Measurements from ENCODE around the gene PPM1L.
"Not testable (repeated sequence)": the region's sequence is repeated elsewhere in the genome, so short reads cannot be mapped to it uniquely, and the experiment has no call there.

Gene PPM1L

GRCh38 chr3:160992712-160993111 is 236.7 kb downstream of the PPM1L start:
- DNase-seq: no peak

GRCh38 chr3:160996811-160997210 is 240.8 kb downstream of the PPM1L start:
- no peak for DNase-seq

GRCh38 chr3:160998581-160998980 is 242.6 kb downstream of the PPM1L start:
- DNase-seq: no peak

DNA sequence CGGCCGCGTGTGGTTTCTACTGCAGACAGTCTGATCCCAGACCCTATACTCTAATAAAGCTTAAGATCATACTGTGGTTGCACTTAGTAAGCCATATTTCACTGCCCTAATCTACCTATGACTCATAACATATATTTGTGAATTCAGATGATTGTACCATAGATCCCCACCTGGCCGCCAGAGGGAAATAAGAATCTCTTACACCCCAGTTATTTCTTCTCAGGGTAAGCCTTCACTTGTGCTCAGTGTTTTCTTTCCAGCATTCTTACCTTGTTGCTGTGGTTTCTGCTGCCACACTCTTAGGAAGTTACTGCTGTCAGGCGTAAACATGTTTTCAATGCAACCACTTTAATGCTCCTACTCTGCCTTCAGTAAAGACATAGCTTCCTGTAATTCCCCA is 243.2 kb downstream of the PPM1L start:
- no peak for DNase-seq

GRCh38 chr3:161008086-161008485 is 252.1 kb downstream of the PPM1L start:
- no peak for DNase-seq

GRCh38 chr3:161010151-161010550 is 254.1 kb downstream of the PPM1L start:
- not testable (repeated sequence) for DNase-seq

DNA sequence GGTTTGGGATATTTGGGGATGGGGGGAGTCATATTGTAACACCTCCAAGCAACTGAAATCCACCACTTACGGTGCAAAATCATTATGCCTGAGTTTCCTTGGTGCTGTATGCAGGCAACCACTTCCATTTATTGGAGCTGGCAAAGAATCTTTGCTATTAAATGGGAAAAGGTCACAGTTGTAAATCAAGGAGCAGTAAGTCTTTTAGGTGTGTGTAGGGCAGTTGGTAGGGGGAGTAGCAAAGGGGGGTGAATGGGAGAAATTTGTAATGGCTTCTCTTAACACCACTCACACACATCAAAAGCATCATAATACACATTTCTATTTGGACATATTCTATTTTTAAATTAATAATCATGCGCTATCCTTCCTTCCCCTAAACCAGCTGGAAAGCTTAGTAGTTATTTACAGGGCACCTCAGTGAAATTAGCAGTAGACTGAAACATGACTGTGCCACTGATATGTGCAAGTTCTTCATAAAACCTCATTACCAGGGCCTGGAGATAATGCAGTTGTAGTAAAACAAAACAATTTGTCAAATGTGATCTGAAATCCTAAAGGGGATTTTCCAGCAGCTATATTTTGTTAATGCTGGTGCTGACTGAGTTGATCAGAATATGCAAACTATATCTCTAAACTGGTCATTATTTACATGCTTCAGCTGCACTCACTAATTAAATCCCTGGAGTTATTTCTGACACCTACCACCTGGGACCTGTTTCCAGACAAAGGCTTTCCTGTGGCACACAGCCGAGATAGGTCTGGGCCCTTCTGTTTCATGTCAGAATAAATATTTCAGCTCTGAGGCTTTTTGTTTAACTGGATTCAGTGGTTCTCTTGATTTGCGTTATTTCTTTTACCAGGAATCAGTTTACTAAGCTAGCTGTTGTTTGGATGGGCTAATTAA is 259.1 kb downstream of the PPM1L start:
- no peak for DNase-seq

DNA sequence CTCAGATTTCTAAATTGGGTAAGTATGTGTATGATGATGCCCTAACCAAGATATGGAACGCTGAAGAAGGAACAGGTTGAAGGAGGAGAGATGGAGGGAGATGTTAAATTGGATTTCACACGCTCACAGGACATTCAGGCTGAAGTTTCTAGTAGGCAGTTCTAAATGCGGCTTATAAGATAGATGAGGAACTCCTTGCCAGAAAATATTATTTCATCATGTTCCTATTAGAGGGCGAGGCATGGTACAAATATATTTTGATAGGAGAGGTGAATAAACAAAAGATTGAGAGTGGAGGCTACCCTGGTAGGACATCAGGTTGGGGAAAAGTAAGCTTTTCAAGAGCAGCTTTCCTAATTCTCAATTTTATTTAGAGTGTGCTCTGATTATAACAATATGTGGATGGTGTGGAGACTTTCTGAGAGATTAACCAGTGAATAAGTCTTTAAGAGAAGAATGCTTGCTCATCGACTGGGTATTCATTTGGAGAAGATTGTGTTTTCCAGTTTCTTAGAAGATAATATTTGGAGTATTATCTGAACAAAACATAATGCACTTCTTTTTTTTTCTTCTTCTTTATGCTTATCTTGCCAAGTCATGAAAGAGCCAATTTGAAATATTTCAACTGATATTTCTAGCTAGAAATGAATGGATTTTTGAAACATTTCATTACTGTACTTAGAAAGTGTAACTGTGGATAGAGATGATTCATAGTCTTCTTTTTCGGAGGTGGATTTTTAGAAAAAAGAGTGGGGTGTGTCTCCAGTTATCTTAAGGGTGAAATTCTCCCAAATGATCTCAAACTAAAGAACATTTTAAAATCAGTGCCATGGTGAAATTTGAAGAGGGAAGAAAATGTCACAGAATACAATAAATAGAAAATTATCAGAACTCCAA is 260.6 kb downstream of the PPM1L start:
- no peak for DNase-seq

- no peak for DNase-seq
Measured at GRCh38 chr3:161017971-161018370, 261.9 kb downstream of the PPM1L start.

- DNase-seq: no peak
Measured at GRCh38 chr3:161020256-161020655, 264.2 kb downstream of the PPM1L start.

GRCh38 chr3:161025911-161026310 is 269.9 kb downstream of the PPM1L start:
- no peak for DNase-seq

DNA sequence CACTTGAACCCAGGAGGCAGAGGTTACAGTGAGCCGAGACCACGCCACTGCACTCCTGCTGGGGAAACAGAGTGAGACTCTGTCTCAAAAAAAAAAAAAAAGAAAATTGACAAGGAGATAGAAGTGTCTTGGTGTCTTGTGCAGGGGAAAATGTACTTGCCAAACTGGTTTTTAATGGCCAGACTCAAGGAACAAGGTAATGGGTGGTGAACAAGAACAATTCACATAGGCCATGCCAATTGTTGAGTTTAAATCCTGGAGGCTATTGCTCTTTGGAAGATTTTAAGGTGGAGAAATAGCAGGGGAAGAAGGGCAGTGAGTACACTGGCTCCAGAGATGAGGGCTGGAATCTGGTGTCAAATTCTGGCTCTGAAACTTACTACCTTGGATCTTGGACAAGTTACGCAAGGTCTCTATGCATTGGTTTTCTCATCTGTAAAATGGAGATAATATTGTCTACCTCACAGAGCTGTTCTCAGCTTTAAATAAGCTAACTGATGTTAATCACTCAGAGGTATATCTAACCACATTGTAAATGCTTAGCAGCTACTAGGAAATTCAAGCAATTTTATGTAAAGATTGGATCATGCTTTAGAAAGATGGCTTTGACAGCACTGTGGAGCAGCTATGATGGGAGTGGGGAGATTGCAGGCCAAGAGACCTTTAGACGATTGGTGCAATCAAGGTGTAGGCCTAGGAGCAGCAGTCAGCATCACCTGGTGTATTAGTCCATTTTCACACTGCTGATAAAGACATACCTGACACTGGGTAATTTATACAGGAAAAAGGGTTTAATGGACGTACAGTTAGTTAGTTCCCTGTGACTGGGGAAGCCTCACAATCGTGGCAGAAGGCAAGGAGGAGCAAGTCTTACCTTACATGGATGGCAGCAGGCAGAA is 270.8 kb downstream of the PPM1L start:
- no peak for DNase-seq

DNA sequence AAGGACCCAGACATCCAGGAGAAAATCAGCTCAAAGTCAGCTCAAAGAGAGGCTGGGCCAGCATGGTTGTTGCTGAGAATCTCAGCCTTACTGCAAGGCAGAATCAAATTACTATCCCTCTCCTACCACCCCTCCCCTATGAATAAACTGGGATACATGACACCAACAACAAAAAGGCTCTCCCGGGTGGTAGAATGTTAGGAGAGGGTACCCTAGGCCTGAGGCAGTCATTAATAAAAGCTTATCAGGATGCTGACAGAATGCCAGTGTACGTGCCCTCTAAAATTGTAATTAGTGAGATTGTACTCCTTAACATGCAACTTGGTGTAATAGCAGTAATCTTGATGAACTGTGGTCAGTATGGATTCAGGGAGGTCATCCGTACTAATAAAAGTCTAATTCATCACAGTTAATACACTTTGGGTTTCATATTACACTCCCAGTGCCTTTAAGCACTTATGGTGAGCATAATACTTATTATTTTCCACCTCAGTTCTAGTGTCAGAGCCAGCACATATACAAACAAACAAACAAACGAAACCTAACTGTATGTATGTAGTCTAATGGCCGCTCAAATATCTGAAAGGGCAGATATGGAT is 272.6 kb downstream of the PPM1L start:
- DNase-seq: no peak

DNA sequence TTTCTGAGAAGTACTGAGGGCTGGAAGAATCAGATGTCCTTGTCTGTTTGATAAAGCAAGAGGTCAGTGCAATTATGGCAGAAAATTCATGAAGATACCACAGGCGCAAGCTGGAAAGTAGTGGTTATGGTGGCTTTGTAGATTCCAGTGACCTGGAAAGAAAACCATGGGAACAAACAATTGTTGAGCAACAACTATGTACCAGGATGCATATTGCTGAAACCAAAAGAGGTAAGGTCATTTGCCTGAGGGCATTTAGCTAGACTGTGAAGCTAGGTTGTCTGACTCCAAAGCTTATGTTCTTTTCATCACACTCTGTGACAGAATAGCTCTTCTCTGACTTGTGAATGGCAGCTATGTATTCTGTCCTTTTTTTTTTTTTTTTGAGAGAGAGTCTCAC is 275.1 kb downstream of the PPM1L start:
- no peak for DNase-seq

- not testable (repeated sequence) for DNase-seq
Measured at GRCh38 chr3:161034913-161035550, 279.0 kb downstream of the PPM1L start.

GRCh38 chr3:161035711-161036110 is 279.7 kb downstream of the PPM1L start:
- DNase-seq: no peak

GRCh38 chr3:161038725-161039124 is 282.7 kb downstream of the PPM1L start:
- DNase-seq: no peak

GRCh38 chr3:161042023-161042501 is 286.0 kb downstream of the PPM1L start:
- DNase-seq: no peak

DNA sequence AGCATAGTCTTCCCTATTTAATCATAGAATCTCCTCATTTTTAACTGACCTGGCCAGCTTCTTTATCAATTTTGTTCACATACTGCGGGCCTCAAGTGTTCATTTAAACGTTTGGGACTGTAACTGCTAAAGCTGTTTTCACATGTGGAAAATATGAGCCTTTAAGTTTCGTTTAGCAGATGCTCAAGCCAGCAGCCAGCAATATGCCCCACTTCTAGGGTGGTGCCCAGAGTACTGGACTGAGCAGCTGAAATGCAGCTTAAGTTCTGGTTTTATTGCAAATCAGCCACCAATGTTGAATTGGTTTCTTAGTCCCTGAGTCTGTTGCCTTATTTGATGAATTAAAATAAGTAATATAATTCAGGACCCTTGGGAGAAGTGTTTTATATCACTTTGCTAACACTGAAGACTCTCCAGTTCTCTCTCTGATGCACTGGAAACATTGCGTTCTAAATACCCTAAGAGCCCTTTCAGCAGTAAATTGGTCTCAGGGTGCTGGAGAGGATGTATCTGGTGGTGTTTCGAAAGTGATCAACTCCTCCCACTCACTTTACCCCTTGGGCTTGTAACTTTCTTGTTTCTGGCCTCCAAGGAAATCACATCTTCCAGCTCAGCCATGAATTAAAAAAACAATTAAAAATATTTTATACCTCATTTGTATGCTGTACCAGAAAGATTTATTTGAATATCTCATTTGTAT is 287.5 kb downstream of the PPM1L start:
- no peak for DNase-seq

GRCh38 chr3:161049683-161050248 is 293.7 kb downstream of the PPM1L start:
- DNase-seq: no peak

- no peak for DNase-seq
Measured at GRCh38 chr3:161050935-161051334, 294.9 kb downstream of the PPM1L start.

All from NCI-H1930 (cell line).